ENCODE data around the gene SLC39A11.
"Not testable (repeated sequence)": the region's sequence is repeated elsewhere in the genome, so short reads cannot be mapped to it uniquely, and the experiment has no call there.

The SLC39A11 gene

GRCh38 chr17:73088561-73088960 is 3.9 kb downstream of the SLC39A11 start:
- Histone ChIP-seq H3K27me3 (ENCODE audit: insufficient read depth, low read length) (no peaks in the 10 kb centered on the region), H3K4me1 (ENCODE audit: insufficient read depth, low read length) (peaks cover 10% of the 10 kb centered on the region), H3K9me3 (ENCODE audit: low read length) (no peaks in the 10 kb centered on the region), H3K4me3 (ENCODE audit: low read length) (no peak overlapping the region), H2AFZ (ENCODE audit: low read depth, low read length) (no peak overlapping the region), H3K36me3 (ENCODE audit: insufficient read depth, low read length) (peaks cover 7% of the 10 kb centered on the region)

GRCh38 chr17:73083432-73083831 is 9.1 kb downstream of the SLC39A11 start:
- no peaks in the 10 kb centered on the region for H3K4me1 ChIP-seq (ENCODE audit: insufficient read depth, low read length)
- no peak overlapping the region for H3K4me3 ChIP-seq (ENCODE audit: low read length)
- H3K36me3 ChIP-seq (ENCODE audit: insufficient read depth, low read length): peaks cover 7% of the 10 kb centered on the region
- H3K27me3 ChIP-seq (ENCODE audit: insufficient read depth, low read length): no peaks in the 10 kb centered on the region
- H3K9me3 ChIP-seq (ENCODE audit: low read length): peaks cover 4% of the 10 kb centered on the region
- H2AFZ ChIP-seq (ENCODE audit: low read depth, low read length): no peak overlapping the region

- Histone ChIP-seq H3K4me3 (ENCODE audit: low read length) (no peak overlapping the region), H2AFZ (ENCODE audit: low read depth, low read length) (no peak overlapping the region), H3K9me3 (ENCODE audit: low read length) (no peaks in the 10 kb centered on the region), H3K27me3 (ENCODE audit: insufficient read depth, low read length) (no peaks in the 10 kb centered on the region), H3K4me1 (ENCODE audit: insufficient read depth, low read length) (no peaks in the 10 kb centered on the region), H3K36me3 (ENCODE audit: insufficient read depth, low read length) (no peaks in the 10 kb centered on the region)
These were observed 17.9 kb downstream of the SLC39A11 start for GRCh38 chr17:73074566-73074965.

GRCh38 chr17:73072219-73072962 is 20.1 kb downstream of the SLC39A11 start:
- Histone ChIP-seq H3K36me3 (ENCODE audit: insufficient read depth, low read length) (no peaks in the 10 kb centered on the region), H2AFZ (ENCODE audit: low read depth, low read length) (no peak overlapping the region), H3K4me3 (ENCODE audit: low read length) (no peak overlapping the region), H3K27me3 (ENCODE audit: insufficient read depth, low read length) (no peaks in the 10 kb centered on the region), H3K9me3 (ENCODE audit: low read length) (no peaks in the 10 kb centered on the region), H3K4me1 (ENCODE audit: insufficient read depth, low read length) (no peaks in the 10 kb centered on the region)

GRCh38 chr17:73071066-73071999 is 21.2 kb downstream of the SLC39A11 start:
- H3K36me3 ChIP-seq (ENCODE audit: insufficient read depth, low read length): no peaks in the 10 kb centered on the region
- H3K27me3 ChIP-seq (ENCODE audit: insufficient read depth, low read length): no peaks in the 10 kb centered on the region
- no peaks in the 10 kb centered on the region for H3K9me3 ChIP-seq (ENCODE audit: low read length)
- H3K4me3 ChIP-seq (ENCODE audit: low read length): no peak overlapping the region
- H2AFZ ChIP-seq (ENCODE audit: low read depth, low read length): no peak overlapping the region
- no peaks in the 10 kb centered on the region for H3K4me1 ChIP-seq (ENCODE audit: insufficient read depth, low read length)

- no peaks in the 10 kb centered on the region for H3K27me3 ChIP-seq (ENCODE audit: insufficient read depth, low read length)
- no peaks in the 10 kb centered on the region for H3K4me1 ChIP-seq (ENCODE audit: insufficient read depth, low read length)
- H3K9me3 ChIP-seq (ENCODE audit: low read length): no peaks in the 10 kb centered on the region
- H3K36me3 ChIP-seq (ENCODE audit: insufficient read depth, low read length): no peaks in the 10 kb centered on the region
- H3K4me3 ChIP-seq (ENCODE audit: low read length): no peak overlapping the region
- no peak overlapping the region for H2AFZ ChIP-seq (ENCODE audit: low read depth, low read length)
These were observed 22.6 kb downstream of the SLC39A11 start for GRCh38 chr17:73069841-73070240.

GRCh38 chr17:73069164-73069770 is 23.2 kb downstream of the SLC39A11 start:
- Histone ChIP-seq H3K36me3 (ENCODE audit: insufficient read depth, low read length) (no peaks in the 10 kb centered on the region), H3K27me3 (ENCODE audit: insufficient read depth, low read length) (no peaks in the 10 kb centered on the region), H3K9me3 (ENCODE audit: low read length) (no peaks in the 10 kb centered on the region), H2AFZ (ENCODE audit: low read depth, low read length) (no peak overlapping the region), H3K4me3 (ENCODE audit: low read length) (no peak overlapping the region), H3K4me1 (ENCODE audit: insufficient read depth, low read length) (no peaks in the 10 kb centered on the region)

- Histone ChIP-seq H3K27me3 (ENCODE audit: insufficient read depth, low read length) (no peaks in the 10 kb centered on the region), H3K36me3 (ENCODE audit: insufficient read depth, low read length) (no peaks in the 10 kb centered on the region), H3K4me3 (ENCODE audit: low read length) (no peak overlapping the region), H3K4me1 (ENCODE audit: insufficient read depth, low read length) (no peaks in the 10 kb centered on the region), H3K9me3 (ENCODE audit: low read length) (no peaks in the 10 kb centered on the region), H2AFZ (ENCODE audit: low read depth, low read length) (no peak overlapping the region)
These were observed 23.9 kb downstream of the SLC39A11 start for GRCh38 chr17:73068322-73069153.

GRCh38 chr17:73067699-73068098 is 24.8 kb downstream of the SLC39A11 start:
- not testable (repeated sequence) for H3K4me1 ChIP-seq (ENCODE audit: insufficient read depth, low read length); H3K9me3 ChIP-seq (ENCODE audit: low read length); H3K27me3 ChIP-seq (ENCODE audit: insufficient read depth, low read length)

GRCh38 chr17:73067075-73067474 is 25.4 kb downstream of the SLC39A11 start:
- Histone ChIP-seq H3K9me3 (ENCODE audit: low read length) (no peaks in the 10 kb centered on the region), H2AFZ (ENCODE audit: low read depth, low read length) (no peak overlapping the region), H3K4me3 (ENCODE audit: low read length) (no peak overlapping the region), H3K4me1 (ENCODE audit: insufficient read depth, low read length) (no peaks in the 10 kb centered on the region), H3K27me3 (ENCODE audit: insufficient read depth, low read length) (no peaks in the 10 kb centered on the region), H3K36me3 (ENCODE audit: insufficient read depth, low read length) (no peaks in the 10 kb centered on the region)

More at GRCh38 chr17:73067699-73068098, 24.8 kb downstream of the SLC39A11 start:
- H3K36me3 ChIP-seq (ENCODE audit: insufficient read depth, low read length); H3K4me3 ChIP-seq (ENCODE audit: low read length); H2AFZ ChIP-seq (ENCODE audit: low read depth, low read length): not testable (repeated sequence)

- no peaks in the 10 kb centered on the region for H3K36me3 ChIP-seq (ENCODE audit: insufficient read depth, low read length)
- H3K27me3 ChIP-seq (ENCODE audit: insufficient read depth, low read length): no peaks in the 10 kb centered on the region
- no peak overlapping the region for H2AFZ ChIP-seq (ENCODE audit: low read depth, low read length)
- H3K4me1 ChIP-seq (ENCODE audit: insufficient read depth, low read length): no peaks in the 10 kb centered on the region
- H3K4me3 ChIP-seq (ENCODE audit: low read length): no peak overlapping the region
- H3K9me3 ChIP-seq (ENCODE audit: low read length): no peaks in the 10 kb centered on the region
These were observed 26.2 kb downstream of the SLC39A11 start for GRCh38 chr17:73066148-73066884.

- H3K4me1 ChIP-seq (ENCODE audit: insufficient read depth, low read length): no peaks in the 10 kb centered on the region
- no peak overlapping the region for H2AFZ ChIP-seq (ENCODE audit: low read depth, low read length)
- H3K9me3 ChIP-seq (ENCODE audit: low read length): no peaks in the 10 kb centered on the region
- no peaks in the 10 kb centered on the region for H3K36me3 ChIP-seq (ENCODE audit: insufficient read depth, low read length)
- H3K27me3 ChIP-seq (ENCODE audit: insufficient read depth, low read length): no peaks in the 10 kb centered on the region
- H3K4me3 ChIP-seq (ENCODE audit: low read length): no peak overlapping the region
These were observed 27.1 kb downstream of the SLC39A11 start for GRCh38 chr17:73065376-73065775.

Data from neuron (in vitro differentiated cells).